ENCODE data around the gene DONSON.
"Not testable (repeated sequence)": the region's sequence is repeated elsewhere in the genome, so short reads cannot be mapped to it uniquely, and the experiment has no call there.

DONSON gene, protein sequence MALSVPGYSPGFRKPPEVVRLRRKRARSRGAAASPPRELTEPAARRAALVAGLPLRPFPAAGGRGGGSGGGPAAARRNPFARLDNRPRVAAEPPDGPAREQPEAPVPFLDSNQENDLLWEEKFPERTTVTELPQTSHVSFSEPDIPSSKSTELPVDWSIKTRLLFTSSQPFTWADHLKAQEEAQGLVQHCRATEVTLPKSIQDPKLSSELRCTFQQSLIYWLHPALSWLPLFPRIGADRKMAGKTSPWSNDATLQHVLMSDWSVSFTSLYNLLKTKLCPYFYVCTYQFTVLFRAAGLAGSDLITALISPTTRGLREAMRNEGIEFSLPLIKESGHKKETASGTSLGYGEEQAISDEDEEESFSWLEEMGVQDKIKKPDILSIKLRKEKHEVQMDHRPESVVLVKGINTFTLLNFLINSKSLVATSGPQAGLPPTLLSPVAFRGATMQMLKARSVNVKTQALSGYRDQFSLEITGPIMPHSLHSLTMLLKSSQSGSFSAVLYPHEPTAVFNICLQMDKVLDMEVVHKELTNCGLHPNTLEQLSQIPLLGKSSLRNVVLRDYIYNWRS

DNA sequence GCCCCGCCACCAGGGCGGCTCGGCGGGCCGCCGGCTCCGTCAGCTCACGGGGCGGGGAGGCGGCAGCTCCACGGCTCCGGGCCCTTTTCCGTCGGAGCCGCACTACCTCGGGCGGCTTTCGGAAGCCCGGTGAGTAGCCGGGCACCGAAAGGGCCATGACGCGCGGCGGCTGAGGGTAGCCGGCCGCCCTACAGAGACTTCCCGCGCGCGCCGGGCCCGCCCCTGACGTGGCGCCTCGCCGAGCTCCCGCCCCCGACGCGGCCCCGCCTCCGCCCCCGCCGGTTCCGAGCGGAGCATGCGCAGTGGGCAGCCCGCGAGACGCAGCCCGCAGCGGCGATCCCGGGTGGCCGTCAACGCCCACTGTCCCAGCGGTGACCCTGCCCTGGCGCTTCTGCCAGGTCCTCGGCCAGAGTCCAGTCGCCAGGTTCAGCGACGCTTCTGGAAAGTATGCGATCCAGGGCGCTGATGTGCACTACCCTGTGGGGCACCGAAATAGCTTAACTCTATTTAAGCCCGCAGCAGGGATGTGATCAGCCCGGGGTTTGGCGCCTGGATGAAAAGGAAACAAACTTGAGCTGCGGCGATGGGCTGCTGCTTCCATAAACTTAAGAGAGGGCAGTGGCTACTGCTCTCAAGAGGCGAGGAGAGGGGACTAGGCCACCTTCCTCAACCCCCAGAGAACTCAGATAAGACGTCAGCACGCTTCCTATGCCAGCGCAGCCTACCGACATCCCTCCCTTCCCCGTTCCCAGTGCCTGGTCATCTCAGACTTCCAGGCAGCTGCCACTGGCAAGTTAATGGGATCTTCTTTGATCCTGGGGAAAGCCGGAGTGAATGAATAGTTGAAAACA lies at the start of gene DONSON:
Gene DONSON, minus strand, starts transcription at position 200 of the 851 bp plus-strand sequence. Its CDS starts 43 bp downstream, at position 157.
- peak; percentile 82 for DNase-seq

DNA sequence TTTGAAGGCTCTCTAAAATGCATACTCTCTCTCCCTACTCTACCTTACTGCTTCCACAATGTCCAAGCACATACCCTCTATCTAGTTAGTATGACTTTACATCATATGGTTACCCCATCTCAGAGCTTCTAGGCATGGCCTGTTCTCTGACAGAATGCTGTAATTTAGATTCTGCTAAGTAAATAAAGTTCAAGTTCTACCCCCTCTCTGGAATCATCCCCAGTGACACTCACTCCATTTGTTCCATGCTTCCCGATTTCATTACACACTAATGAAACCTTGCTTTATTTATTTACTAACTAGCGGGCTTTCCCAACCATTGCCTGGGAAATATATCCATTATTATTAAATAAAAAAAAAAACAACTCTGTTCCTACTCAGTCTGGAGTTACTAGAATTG lies 45.8 kb upstream of the DONSON start:
- no peak for DNase-seq

DNA sequence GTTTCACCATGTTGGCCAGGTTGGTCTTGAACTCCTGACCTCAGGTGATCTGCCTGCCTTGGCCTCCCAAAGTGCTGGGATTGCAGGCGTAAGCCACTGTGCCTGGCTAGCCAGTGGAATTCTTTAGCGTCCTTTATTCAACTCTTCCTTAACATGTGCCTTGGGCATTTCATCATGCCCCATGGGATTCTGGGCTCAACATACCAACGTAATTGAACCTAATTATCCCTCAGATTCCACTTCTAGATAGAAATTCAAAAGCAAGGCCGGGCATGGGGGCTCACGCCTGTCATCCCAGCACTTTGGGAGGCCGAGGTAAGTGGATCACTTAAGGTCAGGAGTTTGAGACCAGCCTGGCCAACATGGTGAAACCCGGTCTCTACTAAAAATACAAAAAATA lies 37.7 kb upstream of the DONSON start:
- DNase-seq = not testable (repeated sequence)

DNA sequence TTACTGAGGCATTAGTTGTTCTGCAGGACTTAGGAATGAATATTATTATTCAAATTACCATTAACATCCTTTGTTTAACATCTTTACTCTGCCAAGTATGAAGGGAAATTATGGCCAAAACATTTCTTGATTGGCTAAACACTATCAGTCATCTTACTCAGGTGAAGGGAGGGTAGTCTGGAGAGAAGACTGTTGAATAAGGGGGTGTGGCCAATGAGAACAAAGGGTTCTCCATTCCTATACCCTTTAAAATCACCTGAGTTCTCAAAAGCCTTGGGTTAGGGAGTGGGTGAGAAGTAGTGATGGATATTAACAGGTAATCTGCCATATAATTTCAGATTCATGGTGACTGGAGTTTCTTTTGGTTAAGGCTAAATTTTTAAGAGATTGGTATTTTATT lies 33.8 kb upstream of the DONSON start:
- DNase-seq = no peak

DNA sequence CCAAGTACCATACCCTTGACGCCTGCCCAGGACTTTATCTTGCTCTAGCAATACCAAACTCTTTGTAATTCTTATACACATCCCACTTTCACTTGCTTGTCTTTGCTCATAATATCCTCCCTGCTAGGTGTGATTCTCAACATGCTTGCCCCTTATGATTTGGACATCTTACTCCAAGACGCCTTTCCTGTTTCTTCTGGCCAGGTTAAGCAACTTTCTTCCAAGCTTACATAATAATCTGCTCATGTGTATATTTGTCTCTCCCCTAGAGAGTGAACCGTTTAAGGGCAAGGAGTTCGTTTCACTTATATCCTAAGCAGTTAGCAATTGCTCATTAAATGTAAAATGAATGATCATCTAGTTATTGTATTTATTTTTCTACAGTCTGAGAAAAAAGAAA lies 31.2 kb upstream of the DONSON start:
- DNase-seq = no peak

DNA sequence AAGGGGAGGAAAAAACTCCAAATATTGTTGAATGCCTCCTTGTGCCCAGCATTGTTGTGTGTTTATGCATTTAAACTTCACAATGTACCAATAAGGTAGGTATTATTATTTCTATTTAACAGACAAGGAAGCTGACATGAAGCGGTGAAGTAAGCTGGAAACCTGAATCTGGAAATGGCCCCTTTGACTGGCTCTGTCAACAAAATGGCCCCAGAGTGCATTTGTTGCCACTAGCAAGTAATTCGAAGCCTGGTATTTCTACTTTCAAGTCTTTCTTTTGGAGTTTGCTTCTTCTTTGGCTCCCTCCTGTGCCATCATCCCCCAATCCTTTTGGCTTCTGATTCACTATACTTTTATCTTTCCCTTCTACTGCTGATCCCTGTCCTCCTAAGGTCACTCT lies 29.9 kb upstream of the DONSON start:
- no peak for DNase-seq

DNA sequence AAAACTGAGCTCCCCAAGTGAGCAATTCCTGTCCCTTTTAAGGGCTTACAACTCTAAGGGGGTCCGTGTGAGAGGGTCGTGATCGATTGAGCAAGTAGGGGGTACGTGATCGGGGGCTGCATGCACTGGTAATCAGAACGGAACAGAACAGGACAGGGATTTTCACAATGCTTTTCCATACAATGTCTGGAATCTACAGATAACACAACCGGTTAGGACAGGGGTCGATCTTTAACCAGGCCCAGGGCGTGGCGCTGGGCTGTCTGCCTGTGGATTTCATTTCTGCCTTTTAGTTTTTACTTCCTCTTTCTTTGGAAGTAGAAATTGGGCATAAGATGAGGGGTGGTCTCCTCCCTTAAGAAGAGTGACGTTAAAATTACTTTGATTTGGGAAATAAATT lies 29.1 kb upstream of the DONSON start:
- not testable (repeated sequence) for DNase-seq

DNA sequence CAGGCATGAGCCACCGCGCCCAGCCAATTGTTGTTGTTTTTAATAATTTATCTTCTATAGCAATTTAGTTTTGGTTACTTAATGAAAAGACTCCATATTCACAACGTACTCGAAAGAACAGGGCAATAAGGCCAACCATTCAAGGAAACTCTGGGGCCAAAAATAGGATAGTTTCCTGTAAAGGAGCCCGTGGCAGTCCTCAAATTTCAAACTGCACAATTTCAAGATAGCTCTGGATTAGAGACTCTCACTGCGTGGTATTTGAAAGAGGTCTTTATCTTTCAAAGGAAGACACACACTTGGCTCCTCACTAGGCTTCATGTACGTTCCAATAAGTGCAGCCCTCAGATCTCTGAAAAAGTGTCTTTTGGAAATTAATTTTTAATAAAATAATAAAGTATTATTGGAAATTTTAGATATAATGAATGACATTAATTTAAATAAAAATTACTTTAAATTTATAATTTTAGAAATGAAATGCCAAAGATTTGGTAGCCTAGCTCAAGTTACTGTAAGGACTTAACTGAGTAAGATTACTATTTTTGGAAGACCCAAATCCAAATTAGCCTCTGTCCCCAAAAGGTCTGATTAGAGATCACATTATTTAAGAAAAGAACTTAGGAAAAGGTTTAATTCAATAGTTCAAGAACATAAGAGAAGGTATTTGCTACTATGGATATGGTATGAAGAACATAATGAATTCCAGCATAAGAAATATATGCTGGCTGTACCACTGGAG lies 22.7 kb upstream of the DONSON start:
- no peak for DNase-seq

DNA sequence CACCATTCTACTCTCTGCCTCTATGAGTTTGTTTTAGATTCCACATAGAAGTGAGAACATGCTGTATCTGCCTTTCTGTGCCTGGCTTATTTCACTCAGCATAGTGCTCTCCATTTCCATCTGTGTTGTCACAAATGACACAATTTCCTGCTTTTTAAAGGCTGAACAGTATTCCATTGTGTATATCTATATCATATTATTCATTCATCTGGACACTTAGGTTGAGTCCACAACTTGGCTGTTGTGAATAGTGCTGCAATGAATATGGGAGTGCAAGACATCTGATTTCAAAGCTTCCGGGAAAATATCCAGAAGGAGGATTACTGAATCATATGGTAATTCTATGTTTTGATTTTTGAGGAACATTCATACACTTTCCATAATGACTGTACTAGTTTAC lies 20.1 kb upstream of the DONSON start:
- DNase-seq = no peak

DNA sequence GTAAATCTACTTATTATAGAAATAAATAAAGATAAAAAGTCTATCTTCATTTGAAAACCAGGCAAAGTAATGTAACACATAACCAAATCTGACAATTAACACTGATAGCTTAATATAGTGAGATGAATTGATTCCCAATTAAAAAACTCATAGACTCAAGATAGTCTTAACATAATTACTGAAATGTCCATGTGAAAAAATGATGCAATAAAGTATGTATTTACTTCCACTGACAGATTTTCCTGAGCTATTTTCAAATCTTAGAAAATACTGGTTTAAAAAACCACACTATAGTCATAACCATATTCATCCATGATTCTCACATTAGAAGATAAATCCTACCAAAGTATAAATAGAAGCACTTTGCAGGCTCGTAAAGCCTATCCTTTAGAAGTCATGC lies 9.6 kb upstream of the DONSON start:
- no peak for DNase-seq

DNA sequence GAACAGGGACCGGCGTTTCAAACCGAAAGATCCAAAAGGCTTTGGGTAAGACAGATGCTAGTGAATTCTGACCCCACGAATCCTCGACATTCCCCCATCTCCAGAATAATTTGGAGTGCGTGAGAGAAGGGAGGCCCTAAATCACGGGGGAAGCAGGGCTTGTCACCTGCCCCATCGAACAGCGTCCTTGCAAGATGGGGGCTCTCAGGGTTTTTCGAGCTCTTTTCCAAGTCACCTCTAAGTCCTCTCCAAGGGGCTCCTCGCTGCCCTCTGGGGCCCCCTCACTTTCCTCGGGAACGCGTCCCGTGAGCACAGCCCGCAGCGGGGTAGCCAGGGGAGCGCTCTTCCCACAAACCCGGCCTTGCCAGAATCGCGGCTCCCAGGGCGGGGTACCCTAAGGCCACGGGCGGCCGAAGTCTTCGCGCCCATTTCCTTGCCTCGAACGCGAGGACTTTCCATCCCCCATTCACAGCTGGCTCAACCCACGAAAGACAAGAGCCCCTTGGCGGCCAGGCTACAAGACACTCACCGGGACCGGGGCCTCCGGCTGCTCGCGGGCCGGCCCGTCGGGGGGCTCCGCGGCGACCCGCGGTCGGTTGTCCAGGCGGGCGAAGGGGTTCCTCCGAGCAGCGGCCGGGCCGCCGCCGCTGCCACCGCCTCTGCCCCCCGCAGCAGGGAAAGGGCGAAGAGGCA lies 546 bp downstream of the DONSON start:
- peak; percentile 27 for DNase-seq

DNA sequence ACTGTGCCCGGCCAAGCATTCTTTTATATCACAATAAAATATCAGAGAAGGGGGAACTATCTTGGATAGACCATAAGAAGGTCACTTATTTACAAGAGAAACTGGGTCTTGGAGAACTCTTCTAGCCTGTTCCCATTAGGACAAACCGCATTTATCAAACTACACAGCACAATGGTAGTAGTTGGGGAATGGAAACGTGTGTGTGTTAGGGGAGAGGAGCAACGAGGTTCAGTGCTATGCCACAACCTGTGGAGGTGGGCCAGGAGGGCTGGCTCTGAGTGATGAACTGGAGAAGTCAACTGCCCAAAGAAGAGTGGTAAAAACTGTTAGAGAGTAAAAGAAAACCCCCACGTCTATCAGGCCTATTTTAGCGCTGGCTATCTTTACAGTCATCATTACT lies 1.6 kb downstream of the DONSON start:
- no peak for DNase-seq

DNA sequence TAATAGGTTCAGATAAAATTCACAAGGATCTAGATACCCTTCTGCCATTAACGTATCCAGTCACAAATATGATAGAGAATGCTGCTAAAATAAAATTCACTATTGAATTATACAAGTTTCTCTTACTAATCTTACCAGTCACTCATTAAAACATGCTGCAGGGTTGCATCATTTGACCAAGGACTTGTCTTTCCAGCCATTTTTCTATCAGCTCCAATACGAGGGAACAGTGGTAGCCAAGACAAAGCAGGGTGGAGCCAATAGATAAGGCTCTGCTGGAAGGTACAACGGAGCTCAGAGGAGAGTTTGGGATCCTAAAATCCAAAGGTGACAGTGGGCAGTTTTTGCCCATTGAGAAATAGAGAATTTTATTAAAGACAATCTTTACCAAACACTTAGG lies 4.0 kb downstream of the DONSON start:
- DNase-seq = no peak

DNA sequence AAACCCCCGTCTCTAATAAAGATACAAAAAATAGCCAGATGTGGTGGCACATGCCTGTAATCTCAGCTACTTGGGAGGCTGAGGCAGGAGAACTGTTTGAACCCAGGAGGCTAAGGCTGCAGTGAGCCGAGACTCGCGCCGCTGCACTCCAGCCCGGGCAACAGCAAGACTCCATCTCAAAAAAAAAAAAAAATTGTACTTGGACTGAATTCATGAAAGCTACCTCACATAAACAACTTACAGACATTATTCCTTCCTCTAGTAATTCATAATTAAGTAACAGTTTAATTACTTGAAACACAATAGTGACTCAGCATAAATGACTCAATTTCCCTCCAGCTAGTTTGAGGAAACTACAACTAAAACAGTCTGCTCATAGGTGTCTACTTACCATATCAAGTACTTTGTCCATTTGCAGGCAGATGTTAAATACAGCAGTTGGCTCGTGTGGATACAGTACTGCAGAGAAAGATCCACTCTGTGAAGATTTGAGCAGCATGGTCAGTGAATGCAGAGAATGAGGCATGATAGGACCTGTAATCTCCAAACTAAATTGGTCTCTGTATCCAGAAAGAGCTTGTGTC lies 9.4 kb downstream of the DONSON start:
- no peak for DNase-seq

DNA sequence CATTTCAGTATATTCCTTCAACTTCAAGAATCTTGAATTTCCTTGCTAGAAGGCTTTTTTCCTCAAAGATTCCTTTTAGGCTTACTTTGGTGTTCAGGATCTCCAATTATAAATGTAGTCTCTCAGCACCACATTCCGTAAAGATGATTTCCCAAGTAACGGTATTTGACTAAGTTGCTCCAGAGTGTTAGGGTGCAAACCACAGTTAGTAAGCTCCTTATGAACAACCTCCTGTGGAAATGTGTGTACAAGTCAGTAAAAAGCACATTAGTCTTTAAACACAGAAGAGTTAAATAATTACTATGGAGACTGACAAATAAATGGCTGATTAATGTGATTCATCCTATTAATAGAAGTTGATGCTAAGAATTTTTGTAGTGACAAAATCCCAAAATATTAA lies 10.3 kb downstream of the DONSON start:
- DNase-seq = no peak

DNA sequence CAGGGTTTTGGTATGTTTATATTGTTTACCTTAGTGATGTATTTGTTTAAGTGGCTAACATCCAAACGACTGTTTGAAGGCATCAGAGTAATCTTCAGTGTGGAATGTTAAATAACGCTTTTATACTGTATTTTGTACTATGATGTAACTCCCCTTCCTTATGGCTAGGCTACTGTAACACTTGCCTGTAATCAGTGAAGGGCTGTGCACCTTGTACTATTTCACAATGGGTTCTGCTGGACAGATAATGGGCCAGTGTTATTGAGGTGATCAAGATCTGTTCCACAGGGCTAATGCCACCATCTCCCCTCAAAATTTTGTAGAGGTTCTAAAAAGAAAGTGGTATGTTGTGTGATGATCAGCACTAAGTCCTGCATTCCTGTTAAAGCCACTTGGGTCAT lies 11.7 kb downstream of the DONSON start:
- DNase-seq = not testable (repeated sequence)

DNA sequence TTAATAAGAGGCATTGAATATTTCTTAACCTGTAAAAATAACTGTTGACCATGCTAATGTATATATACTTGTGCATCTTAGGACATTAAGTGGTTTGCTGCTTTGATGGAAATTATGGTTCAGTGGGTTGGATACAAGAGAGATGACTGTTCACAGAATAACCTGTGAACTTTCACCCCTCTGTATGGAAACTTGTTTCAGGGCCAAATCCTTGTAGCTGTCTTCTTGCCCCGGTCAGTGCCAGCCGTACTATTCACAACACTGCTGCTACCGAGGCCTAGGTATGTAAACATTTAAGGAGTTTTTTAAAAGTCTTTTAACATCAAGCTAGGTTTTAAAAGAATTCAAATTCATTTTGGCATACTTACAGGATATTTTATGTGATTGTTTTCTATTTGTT lies 16.1 kb downstream of the DONSON start:
- DNase-seq = no peak

DNA sequence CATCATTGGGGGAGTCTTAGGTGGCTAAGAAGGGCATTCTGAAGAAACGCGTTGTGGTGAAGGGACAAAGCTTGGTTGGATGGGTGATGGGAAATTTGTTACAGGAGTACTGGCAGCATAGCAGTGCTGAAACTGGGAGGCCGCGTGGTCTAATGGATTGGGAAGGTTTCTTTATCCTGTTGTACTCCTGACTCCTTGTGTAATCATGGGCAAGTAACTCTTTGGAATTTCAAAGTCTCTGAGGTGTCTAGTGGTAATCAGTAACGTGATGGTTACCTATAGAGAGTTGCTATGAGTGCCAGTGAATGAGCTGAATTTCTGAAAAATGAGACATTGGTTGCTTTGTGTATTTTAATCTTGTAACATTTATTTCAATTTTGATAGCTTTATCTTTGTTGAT lies 18.5 kb downstream of the DONSON start:
- DNase-seq = no peak

DNA sequence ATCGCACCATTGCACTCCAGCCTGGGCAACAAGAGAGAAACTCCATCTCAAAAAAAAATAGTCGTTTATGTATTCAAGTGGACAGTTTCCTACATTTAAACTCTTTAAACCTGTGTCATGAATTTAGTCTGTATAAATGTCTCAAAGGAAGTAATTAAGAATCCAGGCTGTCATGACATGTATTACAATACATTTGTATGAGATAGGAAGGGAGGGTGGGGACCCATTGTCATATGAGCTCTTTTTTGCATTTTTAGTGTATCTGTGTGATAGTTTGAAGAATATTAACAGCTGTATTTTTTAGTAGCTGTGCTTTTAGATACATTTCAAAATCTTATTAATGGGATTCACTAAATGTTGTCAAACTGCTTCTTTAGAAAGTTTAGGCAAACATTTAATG lies 20.0 kb downstream of the DONSON start:
- DNase-seq = no peak

DNA sequence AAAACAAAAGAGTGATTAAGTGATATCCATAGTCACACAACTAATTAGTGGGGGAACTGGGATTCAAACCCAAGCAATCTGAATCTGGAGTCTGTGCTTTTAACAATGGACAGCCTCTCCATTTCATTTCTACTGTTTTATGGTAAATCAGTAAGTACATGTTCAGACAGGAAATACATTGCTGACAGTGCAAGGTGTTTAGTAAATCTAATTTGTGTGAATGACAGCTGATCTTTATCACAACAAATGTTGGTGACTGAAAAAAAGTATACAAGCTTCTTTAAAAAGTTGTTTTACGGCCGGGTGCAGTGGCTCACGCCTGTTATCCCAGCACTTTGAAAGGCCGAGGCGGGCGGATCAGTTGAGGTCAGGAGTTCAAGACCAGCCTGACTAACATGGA lies 20.6 kb downstream of the DONSON start:
- no peak for DNase-seq

DNA sequence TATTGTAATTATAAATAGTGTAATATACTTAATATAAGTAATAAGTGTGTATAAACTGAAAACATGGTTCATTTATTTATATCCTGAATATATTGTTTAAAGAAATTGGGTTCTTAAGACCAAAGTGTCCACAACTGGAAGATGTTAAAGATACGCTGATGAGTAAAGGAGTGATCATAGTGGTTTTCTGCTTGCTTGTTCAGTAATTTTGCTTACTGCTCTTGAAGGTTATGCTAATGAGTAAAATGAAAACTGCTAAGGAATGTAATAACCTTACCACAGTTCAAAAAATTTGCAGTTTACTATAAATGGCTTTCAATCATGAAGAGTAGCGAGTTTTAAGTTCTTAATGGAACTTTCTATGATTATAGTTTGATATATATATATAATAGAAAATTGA lies 22.0 kb downstream of the DONSON start:
- DNase-seq = no peak

DNA sequence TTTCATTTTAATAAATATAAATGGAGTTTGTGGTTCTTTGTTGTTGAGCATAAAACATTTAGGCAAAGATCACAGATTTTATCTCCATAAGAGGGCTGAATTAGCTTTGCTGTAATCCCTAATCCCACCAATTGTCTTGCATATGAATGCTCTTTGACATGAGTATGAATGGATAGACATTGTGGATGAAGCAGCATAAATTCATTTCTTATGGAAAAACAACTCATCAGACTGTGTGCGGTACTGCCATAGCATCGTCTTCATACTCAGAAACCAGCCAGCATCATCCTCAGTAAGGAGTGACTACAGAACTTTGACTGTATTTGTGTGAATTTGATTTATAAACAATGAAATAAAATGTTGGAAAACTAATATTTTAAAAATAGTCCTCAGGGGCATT lies 26.1 kb downstream of the DONSON start:
- no peak for DNase-seq

Measured in DMS79 treated with DMSO at 0.1 percent for 48 hours (cell line).